Karpas-422 (cell line): ENCODE results near the gene TMEM53. TPM values are rescaled to one million over a fixed set of nuclear protein-coding genes. Genes with fewer than 3 reads are reported as not detected.

ENCODE experiments used
- DNase-seq: peaks from one replicate; pipeline ENCODE4 v3.0.0-alpha.2; 2015
- H2AFZ ChIP-seq: fragments of 200-600 bp; sonication (generic); 2 replicates; pipeline ENCODE4 v1.6.1; 2014; ENCODE audit warnings: antibody characterized with exemption, low read length, mixed read lengths
- H3K27ac ChIP-seq: fragments of 200-600 bp; sonication (generic); 2 replicates; pipeline ENCODE4 v1.5.1; 2014; ENCODE audit warnings: mild to moderate bottlenecking, low read length, moderate library complexity
- H3K27me3 ChIP-seq: fragments of 200-600 bp; sonication (generic); 2 replicates; pipeline ENCODE4 v1.6.1; 2014; ENCODE audit warnings: low read length, mixed read lengths
- H3K36me3 ChIP-seq: fragments of 200-600 bp; sonication (generic); 2 replicates; pipeline ENCODE4 v1.6.1; 2014; ENCODE audit warnings: low read length, mixed read lengths; ENCODE audit not compliant: insufficient read depth
- H3K4me1 ChIP-seq: fragments of 200-600 bp; sonication (generic); 2 replicates; pipeline ENCODE4 v1.6.1; 2014; ENCODE audit warnings: mild to moderate bottlenecking, low read length, mixed read lengths
- H3K4me2 ChIP-seq: fragments of 200-600 bp; sonication (generic); 2 replicates; pipeline ENCODE4 v1.6.1; 2014; ENCODE audit warnings: low read length, low read depth, mild to moderate bottlenecking; ENCODE audit not compliant: poor library complexity, severe bottlenecking
- H3K4me3 ChIP-seq: fragments of 200-600 bp; sonication (generic); 2 replicates; pipeline ENCODE4 v1.5.1; 2014; ENCODE audit warnings: mild to moderate bottlenecking, antibody characterized with exemption, low read length, mixed read lengths
- H3K79me2 ChIP-seq: fragments of 200-600 bp; sonication (generic); 2 replicates; pipeline ENCODE4 v1.6.1; 2014; ENCODE audit warnings: mild to moderate bottlenecking, low read length, mixed read lengths
- H3K9ac ChIP-seq: fragments of 200-600 bp; sonication (generic); 2 replicates; pipeline ENCODE4 v1.6.0; 2014; ENCODE audit warnings: low read length
- H3K9me2 ChIP-seq: fragments of 200-600 bp; sonication (generic), shearing (Covaris generic); replicated peaks from 2 replicates; pipeline ENCODE4 v1.6.0; 2014; ENCODE audit warnings: mild to moderate bottlenecking, low read length, moderate library complexity; ENCODE audit not compliant: insufficient read depth
- H3K9me3 ChIP-seq: fragments of 300-700, 200-600 bp; sonication (generic); 2 replicates; pipeline ENCODE4 v1.6.1; 2014; ENCODE audit warnings: low read length, mixed read lengths
- H4K20me1 ChIP-seq: fragments of 200-600 bp; sonication (generic); 2 replicates; pipeline ENCODE4 v1.6.1; 2014; ENCODE audit warnings: mild to moderate bottlenecking, antibody characterized with exemption, low read length, low read depth; ENCODE audit not compliant: insufficient read depth
- total RNA-seq: library from RNA; depleted of rRNA; stranded (reverse); fragments of >200 nt; shearing (Covaris generic); gene quantifications from 2 replicates; pipeline ENCODE4 v1.2.3, GENCODE V29; 2014; ENCODE audit warnings: low replicate concordance

Gene TMEM53
- total RNA-seq, 1 experiment from 2014 or later, result 10.7 TPM

- H3K79me2 ChIP-seq, result peaks cover 6% of the 10 kb centered on the region
- H3K4me2 ChIP-seq, result no peak overlapping the region
- H3K4me1 ChIP-seq, result 0 out of 2 replicates have a peak, but pooled peaks cover 4% of the 10 kb centered on the region
- no peaks in the 10 kb centered on the region for H3K9me2 ChIP-seq
- H4K20me1 ChIP-seq, result no peaks in the 10 kb centered on the region
- no peak overlapping the region for H3K4me3 ChIP-seq
- no peaks in the 10 kb centered on the region for H3K9me3 ChIP-seq
- DNase-seq, result no peak
- H3K9ac ChIP-seq, result no peak overlapping the region
- H3K27me3 ChIP-seq, result no peaks in the 10 kb centered on the region
- H3K27ac ChIP-seq, result no peak overlapping the region
- H2AFZ ChIP-seq, result no peak overlapping the region
- H3K36me3 ChIP-seq, result peaks cover 19% of the 10 kb centered on the region
These were observed 34.0 kb downstream of the TMEM53 start for GRCh38 chr1:44640200-44640853.

GRCh38 chr1:44637702-44638411, 36.4 kb downstream of the TMEM53 start:
- no peak for DNase-seq
- Histone ChIP-seq H3K27me3 (no peaks in the 10 kb centered on the region), H3K9me2 (no peaks in the 10 kb centered on the region), H2AFZ (no peak overlapping the region), H3K4me1 (peaks cover 21% of the 10 kb centered on the region), H3K79me2 (peaks cover 30% of the 10 kb centered on the region), H3K9ac (no peak overlapping the region), H3K4me3 (no peak overlapping the region), H3K36me3 (peaks cover 24% of the 10 kb centered on the region; the same call in 1 of the 2 replicates), H3K27ac (no peak overlapping the region), H3K4me2 (no peak overlapping the region), H3K9me3 (no peaks in the 10 kb centered on the region), H4K20me1 (no peaks in the 10 kb centered on the region)

- Histone ChIP-seq H3K36me3 (peaks cover 24% of the 10 kb centered on the region; the same call in 1 of the 2 replicates), H3K27ac (no peak overlapping the region), H3K4me1 (peaks cover 23% of the 10 kb centered on the region), H3K9me2 (no peaks in the 10 kb centered on the region), H3K4me2 (no peak overlapping the region), H3K27me3 (no peaks in the 10 kb centered on the region), H3K9me3 (no peaks in the 10 kb centered on the region), H4K20me1 (no peaks in the 10 kb centered on the region), H3K4me3 (no peak overlapping the region), H3K79me2 (peaks cover 36% of the 10 kb centered on the region), H3K9ac (no peak overlapping the region), H2AFZ (no peak overlapping the region)
- DNase-seq, result no peak
These were observed 37.3 kb downstream of the TMEM53 start for GRCh38 chr1:44636688-44637598.

GRCh38 chr1:44636083-44636687, 38.1 kb downstream of the TMEM53 start:
- H4K20me1 ChIP-seq, result no peaks in the 10 kb centered on the region
- no peaks in the 10 kb centered on the region for H3K9me3 ChIP-seq

GRCh38 chr1:44635439-44635838, 38.8 kb downstream of the TMEM53 start:
- Histone ChIP-seq H2AFZ (no peak overlapping the region), H3K36me3 (peaks cover 24% of the 10 kb centered on the region; the same call in 1 of the 2 replicates)

More at GRCh38 chr1:44636083-44636687, 38.1 kb downstream of the TMEM53 start:
- Histone ChIP-seq H3K4me2 (no peak overlapping the region), H3K9me2 (no peaks in the 10 kb centered on the region), H2AFZ (no peak overlapping the region), H3K27ac (no peak overlapping the region), H3K4me1 (peaks cover 27% of the 10 kb centered on the region), H3K36me3 (peaks cover 24% of the 10 kb centered on the region; the same call in 1 of the 2 replicates), H3K4me3 (no peak overlapping the region), H3K9ac (no peak overlapping the region), H3K79me2 (peaks cover 36% of the 10 kb centered on the region), H3K27me3 (no peaks in the 10 kb centered on the region)
- no peak for DNase-seq

GRCh38 chr1:44634606-44635189, 39.6 kb downstream of the TMEM53 start:
- Histone ChIP-seq H3K4me3 (no peak overlapping the region), H3K4me1 (peaks cover 31% of the 10 kb centered on the region), H3K27me3 (no peaks in the 10 kb centered on the region), H2AFZ (no peak overlapping the region), H3K9me2 (no peaks in the 10 kb centered on the region), H3K27ac (no peak overlapping the region), H3K9me3 (no peaks in the 10 kb centered on the region), H3K36me3 (peaks cover 24% of the 10 kb centered on the region; the same call in 1 of the 2 replicates), H4K20me1 (no peaks in the 10 kb centered on the region), H3K4me2 (no peak overlapping the region), H3K79me2 (peaks cover 36% of the 10 kb centered on the region), H3K9ac (0 out of 2 replicates have a peak overlapping the region, but pooled peaks have one; percentile 89)
- DNase-seq, result no peak

More at GRCh38 chr1:44635439-44635838, 38.8 kb downstream of the TMEM53 start:
- Histone ChIP-seq H3K9me3 (no peaks in the 10 kb centered on the region), H4K20me1 (no peaks in the 10 kb centered on the region), H3K9ac (no peak overlapping the region), H3K79me2 (peaks cover 36% of the 10 kb centered on the region), H3K4me1 (peaks cover 31% of the 10 kb centered on the region), H3K4me2 (no peak overlapping the region), H3K9me2 (no peaks in the 10 kb centered on the region), H3K27me3 (no peaks in the 10 kb centered on the region), H3K27ac (no peak overlapping the region), H3K4me3 (no peak overlapping the region)
- no peak for DNase-seq

GRCh38 chr1:44632598-44632997, 41.7 kb downstream of the TMEM53 start:
- peak overlapping the region; percentile 89 for H3K9ac ChIP-seq
- peaks cover 36% of the 10 kb centered on the region for H3K79me2 ChIP-seq
- peak overlapping the region; percentile 87 for H3K4me3 ChIP-seq
- H3K4me1 ChIP-seq, result peaks cover 31% of the 10 kb centered on the region
- 0 out of 2 replicates have a peak overlapping the region, but pooled peaks have one; percentile 47 for H2AFZ ChIP-seq
- no peaks in the 10 kb centered on the region for H4K20me1 ChIP-seq
- peak overlapping the region; percentile 81 for H3K4me2 ChIP-seq
- H3K27ac ChIP-seq, result peak overlapping the region; percentile 85
- peaks cover 17% of the 10 kb centered on the region; the same call in 1 of the 2 replicates for H3K36me3 ChIP-seq
- no peaks in the 10 kb centered on the region for H3K27me3 ChIP-seq
- H3K9me2 ChIP-seq, result no peaks in the 10 kb centered on the region
- no peaks in the 10 kb centered on the region for H3K9me3 ChIP-seq
- DNase-seq, result no peak
